Omental fat pad (tissue), 4 donors: Measurements from ENCODE around the gene UST. TPM values are rescaled to one million over a fixed set of nuclear protein-coding genes. Genes with fewer than 3 reads are reported as not detected.
"Not testable (repeated sequence)": the region's sequence is repeated elsewhere in the genome, so short reads cannot be mapped to it uniquely, and the experiment has no call there.

Experiments used
- ATAC-seq: fragments of 150-250 bp; one replicate; pipeline ENCODE4 v1.9.1; 2016; ENCODE audit warnings: mild to moderate bottlenecking, moderate library complexity; ENCODE audit not compliant: low FRiP score
- DNase-seq: peaks from one replicate; pipeline ENCODE4 v3.0.0-alpha.2; 2019; ENCODE audit warnings: low spot score
- CTCF ChIP-seq, 3 donors: fragments of 450-650 bp; IDR thresholded peaks; one replicate each; pipeline ENCODE4 v1.5.1; 2016 to 2017; ENCODE audit warnings: antibody characterized with exemption in 3 of 3, mild to moderate bottlenecking in 3 of 3, moderate library complexity in 2 of 3
- total RNA-seq, 4 donors: library from RNA; depleted of rRNA; stranded (reverse); fragments of >200 nt; gene quantifications; one replicate each; pipeline ENCODE4 v1.1.0, GENCODE V29; 2016

Gene UST
- total RNA-seq, 4 donors from 2014 or later = 9.2 to 20.8 (median 15.0) TPM

- no peak for TF ChIP-seq CTCF (IDR thresholded peaks at IDR 0.05)
- ATAC-seq (no peak), DNase-seq (no peak)
Observed at GRCh38 chr6:148954934-148955333, 208.1 kb downstream of the UST start.

- DNase-seq (no peak), ATAC-seq (no peak)
- TF ChIP-seq CTCF (IDR thresholded peaks at IDR 0.05) = no peak
Observed at GRCh38 chr6:148955441-148955840, 208.6 kb downstream of the UST start.

- ATAC-seq, DNase-seq: not testable (repeated sequence)
Observed at GRCh38 chr6:148956163-148956562, 209.3 kb downstream of the UST start.

GRCh38 chr6:148957752-148958151, 210.9 kb downstream of the UST start:
- DNase-seq = no peak
- no peak for ATAC-seq
- TF ChIP-seq CTCF (IDR thresholded peaks at IDR 0.05) = no peak

GRCh38 chr6:148959008-148959407, 212.2 kb downstream of the UST start:
- DNase-seq (no peak), ATAC-seq (no peak)
- TF ChIP-seq CTCF (IDR thresholded peaks at IDR 0.05) = no peak

GRCh38 chr6:148959501-148959900, 212.7 kb downstream of the UST start:
- TF ChIP-seq CTCF (IDR thresholded peaks at IDR 0.05) = no peak
- ATAC-seq (no peak), DNase-seq (no peak)

- no peak for ATAC-seq
- TF ChIP-seq CTCF (IDR thresholded peaks at IDR 0.05) = no peak
- DNase-seq = no peak
Observed at GRCh38 chr6:148962854-148963515, 216.2 kb downstream of the UST start.
